Liver (tissue), 9 donors: ENCODE measurements around the gene TTC39A. TPM values are rescaled to one million over a fixed set of nuclear protein-coding genes. Genes with fewer than 3 reads are reported as not detected.
"Not testable (repeated sequence)": the region's sequence is repeated elsewhere in the genome, so short reads cannot be mapped to it uniquely, and the experiment has no call there.

Experiments used
- DNase-seq: peaks from one replicate; pipeline ENCODE4 v3.0.0-alpha.2; 2017; ENCODE audit warnings: low spot score
- H3K27ac ChIP-seq, 2 donors: one replicate each; pipeline ENCODE4 v1.7.0; 2013; ENCODE audit warnings: inconsistent platforms in 2 of 2, low read length in 2 of 2, control low read depth in 1 of 2, low read depth in 1 of 2, mild to moderate bottlenecking in 1 of 2
- H3K27me3 ChIP-seq, 4 donors: one replicate each; pipeline versions ENCODE4 v1.6.1 to v1.7.0; 2013; ENCODE audit warnings: low read length in 3 of 4, inconsistent platforms in 1 of 4, mild to moderate bottlenecking in 1 of 4, moderate library complexity in 1 of 4; ENCODE audit not compliant: control insufficient read depth in 4 of 4, insufficient read depth in 4 of 4
- H3K36me3 ChIP-seq, 4 donors: one replicate each; pipeline versions ENCODE4 v1.6.1 to v1.7.0; 2013; ENCODE audit warnings: low read length in 3 of 4, mild to moderate bottlenecking in 3 of 4, low read depth in 1 of 4, moderate library complexity in 1 of 4; ENCODE audit not compliant: control insufficient read depth in 4 of 4, insufficient read depth in 3 of 4
- H3K4me1 ChIP-seq, 4 donors: one replicate each; pipeline versions ENCODE4 v1.6.1 to v1.7.0; 2013; ENCODE audit warnings: low read length in 3 of 4, mild to moderate bottlenecking in 3 of 4, moderate library complexity in 1 of 4; ENCODE audit not compliant: control insufficient read depth in 4 of 4, insufficient read depth in 4 of 4
- H3K4me3 ChIP-seq, 3 donors: one replicate each; pipeline versions ENCODE4 v1.6.1 to v1.7.0; 2013; ENCODE audit warnings: low read length in 3 of 3, control low read depth in 1 of 3, low read depth in 1 of 3, mild to moderate bottlenecking in 1 of 3
- H3K9ac ChIP-seq, 2 donors: one replicate each; pipeline ENCODE4 v1.7.0; 2013; ENCODE audit warnings: low read length in 2 of 2, mild to moderate bottlenecking in 2 of 2, moderate library complexity in 2 of 2, control low read depth in 1 of 2, low read depth in 1 of 2
- H3K9me3 ChIP-seq, 4 donors: one replicate each; pipeline versions ENCODE4 v1.6.1 to v1.7.0; 2013; ENCODE audit warnings: low read length in 3 of 4; ENCODE audit not compliant: control insufficient read depth in 4 of 4
- ATF3 ChIP-seq: IDR thresholded peaks from 2 replicates; pipeline ENCODE4 v1.6.1; 2016; ENCODE audit warnings: antibody characterized with exemption
- CTCF ChIP-seq: fragments of 150-350 bp; IDR thresholded peaks from 2 replicates; pipeline ENCODE4 v1.5.1; 2017; ENCODE audit warnings: improper control_type of control experiment, low read depth, low read length; ENCODE audit not compliant: missing input control
- EGR1 ChIP-seq, 2 donors: IDR thresholded peaks; 2 replicates each; pipeline ENCODE4 v1.6.1; 2016 to 2018; ENCODE audit warnings: antibody characterized with exemption in 2 of 2, low read depth in 2 of 2
- FOXA1 ChIP-seq: IDR thresholded peaks from 2 replicates; pipeline ENCODE4 v1.6.1; 2016; ENCODE audit warnings: antibody characterized with exemption
- FOXA2 ChIP-seq: IDR thresholded peaks from 2 replicates; pipeline ENCODE4 v1.6.1; 2016; ENCODE audit warnings: antibody characterized with exemption
- GABPA ChIP-seq, 2 donors: IDR thresholded peaks in 1 of 2; conservative IDR thresholded peaks in 1 of 2; 2 replicates each; pipeline ENCODE4 v1.6.1; 2016; ENCODE audit warnings: antibody characterized with exemption in 2 of 2, mild to moderate bottlenecking in 1 of 2, moderate library complexity in 1 of 2
- HNF4A ChIP-seq, 2 donors: conservative IDR thresholded peaks; 2 replicates each; pipeline ENCODE4 v1.6.1; 2016; ENCODE audit warnings: antibody characterized with exemption in 2 of 2, mild to moderate bottlenecking in 2 of 2
- HNF4G ChIP-seq: IDR thresholded peaks from 2 replicates; pipeline ENCODE4 v1.6.1; 2016; ENCODE audit warnings: antibody characterized with exemption
- JUND ChIP-seq, 2 donors: IDR thresholded peaks; 2 replicates each; pipeline ENCODE4 v1.6.1; 2016; ENCODE audit warnings: antibody characterized with exemption in 2 of 2
- MAX ChIP-seq: IDR thresholded peaks from 2 replicates; pipeline ENCODE4 v1.6.1; 2016; ENCODE audit warnings: antibody characterized with exemption
- NR2F2 ChIP-seq: IDR thresholded peaks from 2 replicates; pipeline ENCODE4 v1.6.1; 2016; ENCODE audit warnings: antibody characterized with exemption
- RAD21 ChIP-seq, 2 donors: IDR thresholded peaks; 2 replicates each; pipeline ENCODE4 v1.6.1; 2016; ENCODE audit warnings: antibody characterized with exemption in 2 of 2, mild to moderate bottlenecking in 2 of 2
- REST ChIP-seq: IDR thresholded peaks from 2 replicates; pipeline ENCODE4 v1.6.1; 2016; ENCODE audit warnings: antibody characterized with exemption, mild to moderate bottlenecking
- RXRA ChIP-seq, 2 donors: IDR thresholded peaks; 2 replicates each; pipeline ENCODE4 v1.6.1; 2017 to 2018; ENCODE audit warnings: antibody characterized with exemption in 2 of 2, mild to moderate bottlenecking in 1 of 2
- SP1 ChIP-seq: IDR thresholded peaks from 2 replicates; pipeline ENCODE4 v1.6.1; 2018; ENCODE audit warnings: antibody characterized with exemption, mild to moderate bottlenecking
- TAF1 ChIP-seq: conservative IDR thresholded peaks from 2 replicates; pipeline ENCODE4 v1.6.1; 2016; ENCODE audit warnings: antibody characterized with exemption, mild to moderate bottlenecking
- YY1 ChIP-seq: IDR thresholded peaks from 2 replicates; pipeline ENCODE4 v1.6.1; 2016; ENCODE audit warnings: antibody characterized with exemption, mild to moderate bottlenecking
- ZBTB33 ChIP-seq: IDR thresholded peaks from 2 replicates; pipeline ENCODE4 v1.6.1; 2016; ENCODE audit warnings: antibody characterized with exemption
- WGBS: extraction: QIAGEN DNeasy Blood & Tissue Kit; methylation state at CpG from one replicate; pipeline ENCODE4 v1.1.7; 2013; 5-methylcytosine and 5-hydroxymethylcytosine counted together
- polyA plus RNA-seq, 2 donors: library from polyadenylated mRNA; stranded (reverse) in 1 of 2; unstranded in 1 of 2; fragments of 200-250 nt in 1 of 2; fragments of >200 nt in 1 of 2; fragmentation: Nextera tagmentation in 1 of 2; extraction: Ambion mirVana in 1 of 2; gene quantifications; one replicate each; pipeline versions ENCODE4 v1.2.1 to v1.2.3, GENCODE V29; 2013 to 2015
- total RNA-seq, 2 donors: library from RNA; depleted of rRNA; stranded (reverse); fragments of >200 nt; gene quantifications; one replicate each; pipeline ENCODE4 v1.2.3, GENCODE V29; 2014
- donor health status: healthy.
- donor health status: healthy.
- donor health status: healthy.
- donor health status: healthy.
- donor health status: healthy.

Gene TTC39A
- total and polyA plus RNA-seq, 4 donors = 0.32 to 1.9 (median 1.4) TPM

GRCh38 chr1:51325391-51325790 is 5.0 kb downstream of the TTC39A start:
- WGBS = 58% methylated on average over 1 of the region's 1 CpG
- no peak overlapping the region for H3K4me3 ChIP-seq
- DNase-seq = no peak

GRCh38 chr1:51325011-51325385 is 5.4 kb downstream of the TTC39A start:
- H3K27me3 ChIP-seq, H3K27ac ChIP-seq, H3K9ac ChIP-seq, H3K36me3 ChIP-seq, H3K9me3 ChIP-seq, H3K4me3 ChIP-seq, DNase-seq: not testable (repeated sequence)
- H3K4me1 ChIP-seq = peaks cover 4 to 13% (median 9%) of the 10 kb centered on the region in 4 donors
- 96% methylated on average over 8 of the region's 8 CpGs for WGBS

More at GRCh38 chr1:51325391-51325790, 5.0 kb downstream of the TTC39A start:
- H3K27me3 ChIP-seq = no peaks in the 10 kb centered on the region
- no peak for TF ChIP-seq SP1
- TF ChIP-seq ATF3 = no peak
- TF ChIP-seq YY1 = no peak
- no peak for TF ChIP-seq MAX
- no peak for TF ChIP-seq REST
- TF ChIP-seq JUND (IDR thresholded peaks at IDR 0.05) = no peak
- no peak for TF ChIP-seq ZBTB33
- TF ChIP-seq RXRA (IDR thresholded peaks at IDR 0.05) = no peak
- TF ChIP-seq GABPA (IDR thresholded peaks at IDR 0.05 in 1 of 2, conservative IDR thresholded peaks at IDR 0.05 in 1 of 2) = no peak
- no peak for TF ChIP-seq FOXA1
- no peak for TF ChIP-seq CTCF
- TF ChIP-seq TAF1 = no peak
- TF ChIP-seq FOXA2 = no peak
- no peak for TF ChIP-seq NR2F2
- TF ChIP-seq HNF4G = no peak
- TF ChIP-seq RAD21 (IDR thresholded peaks at IDR 0.05) = no peak
- no peak for TF ChIP-seq EGR1 (IDR thresholded peaks at IDR 0.05; ENCODE audit: low read depth in 2 of 2)
- TF ChIP-seq HNF4A (conservative IDR thresholded peaks at IDR 0.05) = no peak
- peaks cover 4 to 14% (median 10%) of the 10 kb centered on the region in 4 donors for H3K4me1 ChIP-seq
- H3K9me3 ChIP-seq = no peaks in the 10 kb centered on the region
- H3K9ac ChIP-seq = no peak overlapping the region
- no peak overlapping the region for H3K27ac ChIP-seq
- no peaks in the 10 kb centered on the region for H3K36me3 ChIP-seq
